Calu3 (cell line): Measurements from ENCODE around the gene PRSS37. TPM values are rescaled to one million over a fixed set of nuclear protein-coding genes. Genes with fewer than 3 reads are reported as not detected.
A peak's percentile ranks its signal among the peaks of the same experiment; 100 is the strongest.

Experiments used
- BruUV-seq: library from RNA; stranded (reverse); fragments of 400-500 nt; replicated peaks from 2 replicates; lab custom pipeline; 2021; lab: Mats Ljungman, UMichigan
- CTCF ChIA-PET: fragments of 300-600 bp; sonication (Branson Sonifier 250); formaldehyde crosslinking; loops from one replicate; lab custom pipeline; 2022; ENCODE audit warnings: antibody characterized with exemption; lab: Charles Lee
- DNase-seq: peaks from one replicate; pipeline ENCODE4 v3.0.0; 2022
- H3K27ac Mint-ChIP-seq: one replicate; pipeline ENCODE4 v1.8.0; 2022; ENCODE audit warnings: mixed read lengths; ENCODE audit not compliant: unreplicated experiment
- H3K27me3 Mint-ChIP-seq: one replicate; pipeline ENCODE4 v1.8.0; 2022; ENCODE audit warnings: mixed read lengths; ENCODE audit not compliant: unreplicated experiment
- H3K36me3 Mint-ChIP-seq: one replicate; pipeline ENCODE4 v1.8.0; 2022; ENCODE audit warnings: mild to moderate bottlenecking, moderate library complexity, mixed read lengths; ENCODE audit not compliant: insufficient read depth, unreplicated experiment
- H3K4me1 Mint-ChIP-seq: one replicate; pipeline ENCODE4 v1.8.0; 2022; ENCODE audit warnings: mild to moderate bottlenecking, low read depth, mixed read lengths; ENCODE audit not compliant: unreplicated experiment
- H3K4me3 Mint-ChIP-seq: one replicate; pipeline ENCODE4 v1.8.0; 2022; ENCODE audit warnings: mild to moderate bottlenecking, low read depth, moderate library complexity, mixed read lengths; ENCODE audit not compliant: unreplicated experiment
- H3K9me3 Mint-ChIP-seq: one replicate; pipeline ENCODE4 v1.8.0; 2022; ENCODE audit warnings: low read depth, mixed read lengths; ENCODE audit not compliant: unreplicated experiment
- intact Hi-C: fragments of 100-400 bp; cut with micrococcal nuclease; formaldehyde crosslinking; loops from one replicate; pipeline ENCODE4 v1.10.0; 2022; ENCODE audit not compliant: unreplicated experiment
- total RNA-seq: library from RNA; stranded (reverse); gene quantifications from 2 replicates; pipeline ENCODE4 v1.2.3, GENCODE V29; 2022
- TF ChIP-seq, protein P1 (sequence below): fragments of 200-600 bp; IDR thresholded peaks from one replicate; pipeline ENCODE4 v1.8.0; 2022; ENCODE audit warnings: antibody characterized with exemption; ENCODE audit not compliant: unreplicated experiment

PRSS37 gene
- total RNA-seq, 1 experiment from 2014 or later: not detected

GRCh38 chr7:141872931-141873330 lies 31.6 kb upstream of the PRSS37 start:
- no peak overlapping the region for H3K4me3 Mint-ChIP-seq
- CTCF ChIA-PET: no interaction called here
- DNase-seq: no peak
- intact Hi-C loops: no loop called here
- H3K4me1 Mint-ChIP-seq: peaks cover 13% of the 10 kb centered on the region
- H3K9me3 Mint-ChIP-seq: peaks cover 5% of the 10 kb centered on the region
- H3K27me3 Mint-ChIP-seq: no peaks in the 10 kb centered on the region
- TF ChIP-seq, protein P1, sequence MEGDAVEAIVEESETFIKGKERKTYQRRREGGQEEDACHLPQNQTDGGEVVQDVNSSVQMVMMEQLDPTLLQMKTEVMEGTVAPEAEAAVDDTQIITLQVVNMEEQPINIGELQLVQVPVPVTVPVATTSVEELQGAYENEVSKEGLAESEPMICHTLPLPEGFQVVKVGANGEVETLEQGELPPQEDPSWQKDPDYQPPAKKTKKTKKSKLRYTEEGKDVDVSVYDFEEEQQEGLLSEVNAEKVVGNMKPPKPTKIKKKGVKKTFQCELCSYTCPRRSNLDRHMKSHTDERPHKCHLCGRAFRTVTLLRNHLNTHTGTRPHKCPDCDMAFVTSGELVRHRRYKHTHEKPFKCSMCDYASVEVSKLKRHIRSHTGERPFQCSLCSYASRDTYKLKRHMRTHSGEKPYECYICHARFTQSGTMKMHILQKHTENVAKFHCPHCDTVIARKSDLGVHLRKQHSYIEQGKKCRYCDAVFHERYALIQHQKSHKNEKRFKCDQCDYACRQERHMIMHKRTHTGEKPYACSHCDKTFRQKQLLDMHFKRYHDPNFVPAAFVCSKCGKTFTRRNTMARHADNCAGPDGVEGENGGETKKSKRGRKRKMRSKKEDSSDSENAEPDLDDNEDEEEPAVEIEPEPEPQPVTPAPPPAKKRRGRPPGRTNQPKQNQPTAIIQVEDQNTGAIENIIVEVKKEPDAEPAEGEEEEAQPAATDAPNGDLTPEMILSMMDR: no peak
- no peak overlapping the region for H3K27ac Mint-ChIP-seq
- H3K36me3 Mint-ChIP-seq: no peaks in the 10 kb centered on the region
- no TSS peak for BruUV-seq

DNA sequence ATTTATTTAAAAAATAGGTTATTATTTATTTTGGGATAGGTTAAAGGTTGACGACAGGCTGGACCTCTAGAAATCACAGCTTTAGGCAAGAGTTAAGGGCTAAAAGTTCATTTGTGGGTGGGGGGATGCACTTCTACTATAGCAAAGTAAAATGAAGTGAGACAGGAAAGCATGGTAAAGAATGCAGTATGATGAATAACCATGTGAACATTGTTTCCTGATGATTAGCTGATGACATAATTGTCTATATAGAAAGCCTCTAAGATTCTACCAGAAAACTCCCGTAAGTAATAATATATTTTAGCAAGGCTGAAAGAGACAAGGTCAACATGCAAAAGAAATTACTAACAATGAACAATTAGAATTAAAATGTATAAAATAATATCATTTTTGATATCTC lies 25.7 kb upstream of the PRSS37 start:
- TF ChIP-seq, protein P1: no peak
- CTCF ChIA-PET: no interaction called here
- peaks cover 7% of the 10 kb centered on the region for H3K9me3 Mint-ChIP-seq
- no peaks in the 10 kb centered on the region for H3K27me3 Mint-ChIP-seq
- intact Hi-C loops: loop anchor here (10.0 kb wide), 1 partner anchor 248 kb away; the partner anchor contains the start of gene MGAM2
- no peak overlapping the region for H3K27ac Mint-ChIP-seq
- no peak overlapping the region for H3K4me3 Mint-ChIP-seq
- DNase-seq: no peak
- no TSS peak for BruUV-seq
- peaks cover 13% of the 10 kb centered on the region for H3K4me1 Mint-ChIP-seq
- H3K36me3 Mint-ChIP-seq: no peaks in the 10 kb centered on the region

GRCh38 chr7:141864765-141865447 lies 23.6 kb upstream of the PRSS37 start:
- no peak for DNase-seq
- Mint-ChIP-seq H3K4me3 (peak overlapping the region; percentile 9), H3K27me3 (no peaks in the 10 kb centered on the region), H3K27ac (peak overlapping the region; percentile 82), H3K9me3 (peaks cover 4% of the 10 kb centered on the region), H3K4me1 (peaks cover 13% of the 10 kb centered on the region), H3K36me3 (no peaks in the 10 kb centered on the region)
- no TSS peak for BruUV-seq
- CTCF ChIA-PET: no interaction called here
- intact Hi-C loops: loop anchor here (2.0 to 10.0 kb wide), 2 partner anchors 50 to 250 kb away; partner anchors contain the start of gene MGAM2
- TF ChIP-seq, protein P1: no peak

DNA sequence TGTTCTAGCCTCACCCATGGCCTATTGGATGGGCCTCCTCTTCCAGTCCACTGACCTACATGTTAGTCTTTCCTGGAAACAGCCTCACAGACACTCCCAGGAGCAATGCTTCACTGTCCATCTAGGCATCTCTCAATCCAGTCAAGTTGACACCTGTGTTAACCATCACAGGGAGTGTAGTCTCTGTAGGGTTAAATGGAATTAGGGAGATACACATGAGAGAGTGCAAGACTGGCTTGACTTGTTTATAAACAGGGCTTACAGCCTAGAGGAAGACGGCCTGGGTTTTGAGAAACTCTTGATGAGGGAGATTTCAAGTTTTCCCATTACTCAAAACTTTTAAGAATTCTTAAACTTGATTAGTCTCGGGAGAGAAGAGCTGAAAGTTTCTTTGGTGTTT lies 18.9 kb upstream of the PRSS37 start:
- CTCF ChIA-PET: no interaction called here
- peaks cover 15% of the 10 kb centered on the region for H3K9me3 Mint-ChIP-seq

More for the DNA sequence above, 18.9 kb upstream of the PRSS37 start:
- Mint-ChIP-seq H3K27me3 (no peaks in the 10 kb centered on the region), H3K4me3 (no peak overlapping the region), H3K4me1 (peaks cover 11% of the 10 kb centered on the region), H3K27ac (no peak overlapping the region), H3K36me3 (no peaks in the 10 kb centered on the region)
- TF ChIP-seq, protein P1: no peak
- intact Hi-C loops: loop anchor here (10.0 kb wide), 1 partner anchor 255 kb away; the partner anchor contains the start of gene MGAM2
- DNase-seq: no peak
- no TSS peak for BruUV-seq
